HCT116 (cell line): ENCODE measurements around the gene PFKM. TPM values are rescaled to one million over a fixed set of nuclear protein-coding genes. Genes with fewer than 3 reads are reported as not detected.

Experiments
- ATAC-seq: fragments of 200-7000 bp; cut with Tn5 transposase; 2 replicates; pipeline ENCODE4 v1.9.1; 2020; ENCODE audit warnings: mild to moderate bottlenecking, moderate library complexity
- BruUV-seq: library from RNA; stranded (reverse); fragments of 400-500 nt; replicated peaks from 2 replicates; lab custom pipeline; 2021; lab: Mats Ljungman, UMichigan
- CTCF ChIA-PET: fragments of 300-600 bp; sonication (Branson Sonifier 250); formaldehyde crosslinking; loops from one replicate; lab custom pipeline; 2021; ENCODE audit warnings: antibody characterized with exemption; lab: Charles Lee
- POLR2A ChIA-PET: fragments of 300-600, 350-600 bp; sonication (Branson Sonifier 250); formaldehyde crosslinking; loops from one replicate; lab custom pipeline; 2021; ENCODE audit warnings: antibody characterized with exemption; lab: Charles Lee
- RAD21 ChIA-PET, 2 experiments: fragments of 300-600 bp; sonication (Branson Sonifier 250); formaldehyde crosslinking; loops; one replicate each; lab custom pipeline; 2023; ENCODE audit warnings: low total read pairs in 2 of 2; ENCODE audit not compliant: uncharacterized antibody in 2 of 2, unreplicated experiment in 2 of 2, low non-redundant PET in 1 of 2; lab: Charles Lee
- DNase-seq: peaks from one replicate; pipeline ENCODE4 v3.0.0-alpha.2; 2010; ENCODE audit warnings: low read depth, low spot score
- H2AFZ ChIP-seq: fragments of 200-600 bp; shearing (Covaris generic), sonication (generic); 2 replicates; pipeline ENCODE4 v1.6.1; 2017; ENCODE audit warnings: low read depth, mixed run types, mixed read lengths, antibody characterized with exemption, low read length; ENCODE audit not compliant: poor library complexity, severe bottlenecking
- H3K27ac ChIP-seq: 2 replicates; pipeline ENCODE4 v1.5.1; 2012; ENCODE audit warnings: low read depth, low read length
- H3K27me3 ChIP-seq: fragments of 200-600 bp; sonication (generic); 2 replicates; pipeline ENCODE4 v1.6.1; 2016; ENCODE audit warnings: mixed run types, low read length, mixed read lengths; ENCODE audit not compliant: insufficient read depth
- H3K36me3 ChIP-seq, 2 experiments: fragments of 200-500 bp in 1 of 2; fragments of 200-600 bp in 1 of 2; sonication (Bioruptor generic) in 1 of 2; sonication (generic) in 1 of 2; 2 replicates each; pipeline versions ENCODE4 v1.5.1 to v1.6.1; 2014 to 2016; ENCODE audit warnings: low read length in 2 of 2, inconsistent platforms in 1 of 2, mixed read lengths in 1 of 2, mixed run types in 1 of 2; ENCODE audit not compliant: insufficient read depth in 2 of 2, control insufficient read depth in 1 of 2
- H3K4me1 ChIP-seq, 2 experiments: fragments of 200-600 bp in 1 of 2; sonication (generic) in 1 of 2; 2 replicates each; pipeline versions ENCODE4 v1.5.1 to v1.6.1; 2012 to 2017; ENCODE audit warnings: low read length in 2 of 2, inconsistent platforms in 1 of 2, mild to moderate bottlenecking in 1 of 2, mixed read lengths in 1 of 2, mixed run types in 1 of 2, moderate library complexity in 1 of 2; ENCODE audit not compliant: insufficient read depth in 2 of 2, control insufficient read depth in 1 of 2
- H3K4me2 ChIP-seq: fragments of 200-600 bp; sonication (generic); 2 replicates; pipeline ENCODE4 v1.6.1; 2017; ENCODE audit warnings: mixed run types, low read length, mixed read lengths
- H3K4me3 ChIP-seq, 2 experiments: fragments of 200-600 bp in 1 of 2; sonication (generic) in 1 of 2; replicated peaks in 1 of 2; 2 replicates each; pipeline ENCODE4 v1.5.1; 2011 to 2016; ENCODE audit warnings: low read length in 2 of 2, control low read depth in 1 of 2, low read depth in 1 of 2, mild to moderate bottlenecking in 1 of 2, mixed read lengths in 1 of 2, mixed run types in 1 of 2
- H3K79me2 ChIP-seq: fragments of 200-600 bp; sonication (generic); 2 replicates; pipeline ENCODE4 v1.6.1; 2017; ENCODE audit warnings: mild to moderate bottlenecking, mixed run types, low read length, moderate library complexity, mixed read lengths; ENCODE audit not compliant: insufficient read depth
- H3K9ac ChIP-seq: fragments of 200-600 bp; sonication (generic); 2 replicates; pipeline ENCODE4 v1.6.1; 2016; ENCODE audit warnings: low read length, mixed read lengths
- H3K9me2 ChIP-seq: fragments of 200-600 bp; sonication (generic), shearing (Covaris generic); 2 replicates; pipeline ENCODE4 v1.6.1; 2017; ENCODE audit warnings: mixed run types, mild to moderate bottlenecking, moderate library complexity; ENCODE audit not compliant: insufficient read depth
- H3K9me3 ChIP-seq, 2 experiments: fragments of 200-500 bp in 1 of 2; fragments of 200-600 bp in 1 of 2; sonication (Bioruptor generic) in 1 of 2; sonication (generic) in 1 of 2; 2 replicates each; pipeline ENCODE4 v1.6.1; 2014 to 2017; ENCODE audit warnings: low read length in 2 of 2, mixed read lengths in 2 of 2, inconsistent platforms in 1 of 2, low read depth in 1 of 2, mild to moderate bottlenecking in 1 of 2, mixed run types in 1 of 2, moderate library complexity in 1 of 2; ENCODE audit not compliant: control insufficient read depth in 1 of 2, insufficient read depth in 1 of 2
- H4K20me1 ChIP-seq: fragments of 200-600 bp; sonication (generic), shearing (Covaris generic); 2 replicates; pipeline ENCODE4 v1.6.1; 2017; ENCODE audit warnings: mixed run types, mild to moderate bottlenecking, moderate library complexity; ENCODE audit not compliant: insufficient read depth
- CBX3 ChIP-seq: IDR thresholded peaks from 2 replicates; pipeline ENCODE4 v1.6.1; 2012; ENCODE audit warnings: low read depth
- CEBPB ChIP-seq: IDR thresholded peaks from 2 replicates; pipeline ENCODE4 v1.6.1; 2012; ENCODE audit warnings: low read depth
- CTCF ChIP-seq, 3 experiments: fragments of 200-600 bp in 1 of 3; sonication (generic) in 1 of 3; IDR thresholded peaks in 2 of 3; conservative IDR thresholded peaks in 1 of 3; 2 replicates each; pipeline ENCODE4 v1.5.1; 2012 to 2017; ENCODE audit warnings: low read depth in 2 of 3, low read length in 2 of 3, antibody characterized with exemption in 1 of 3, borderline replicate concordance in 1 of 3, control low read depth in 1 of 3, mild to moderate bottlenecking in 1 of 3, mixed read lengths in 1 of 3, mixed run types in 1 of 3, moderate library complexity in 1 of 3; ENCODE audit not compliant: insufficient read depth in 1 of 3
- EGR1 ChIP-seq: IDR thresholded peaks from 2 replicates; pipeline ENCODE4 v1.6.1; 2012; ENCODE audit warnings: low read depth
- ELF1 ChIP-seq: IDR thresholded peaks from 2 replicates; pipeline ENCODE4 v1.6.1; 2012; ENCODE audit warnings: low read depth, borderline replicate concordance
- FOSL1 ChIP-seq: IDR thresholded peaks from 2 replicates; pipeline ENCODE4 v1.6.1; 2012; ENCODE audit warnings: low read depth
- POLR2A ChIP-seq: IDR thresholded peaks from 2 replicates; pipeline ENCODE4 v1.7.0; 2011; ENCODE audit warnings: borderline replicate concordance; ENCODE audit not compliant: insufficient read depth, insufficient read length; ENCODE audit errors: extremely low read depth
- RAD21 ChIP-seq: IDR thresholded peaks from 2 replicates; pipeline ENCODE4 v1.6.1; 2012; ENCODE audit warnings: low read depth, mild to moderate bottlenecking
- SIN3A ChIP-seq: IDR thresholded peaks from 2 replicates; pipeline ENCODE4 v1.6.1; 2012; ENCODE audit warnings: low read depth
- SP1 ChIP-seq: IDR thresholded peaks from 2 replicates; pipeline ENCODE4 v1.6.1; 2012; ENCODE audit warnings: low read depth
- ZFX ChIP-seq: fragments of 450-650 bp; IDR thresholded peaks from 2 replicates; pipeline ENCODE4 v1.6.1; 2017
- ZNF274 ChIP-seq: fragments of 200-500 bp; sonication (Bioruptor generic); IDR thresholded peaks from 2 replicates; pipeline ENCODE4 v1.6.1; 2014; ENCODE audit warnings: mild to moderate bottlenecking, low read depth, low read length, inconsistent platforms
- intact Hi-C: fragments of 100-400 bp; cut with micrococcal nuclease; formaldehyde crosslinking; loops from 2 replicates; pipeline ENCODE4 v1.10.0; 2022
- total RNA-seq: library from RNA; stranded (reverse); gene quantifications from one replicate; pipeline ENCODE4 v1.2.1, GENCODE V29; 2021; ENCODE audit not compliant: unreplicated experiment

PFKM gene
- total RNA-seq, 1 experiment from 2014 or later = 144 TPM

- H3K4me1 ChIP-seq = peaks cover 4 to 25% of the 10 kb centered on the region in 2 experiments; a peak in 2 of 4 replicates
- H3K4me3 ChIP-seq = peak within 1 kb of the TSS; percentile 62 to 64
- H3K4me2 ChIP-seq = peak within 1 kb of the TSS; percentile 83
- no peaks in the 10 kb centered on the region for H4K20me1 ChIP-seq
- H3K9me2 ChIP-seq = no peaks in the 10 kb centered on the region
- peak; percentile 85 for ATAC-seq
- BruUV-seq = no TSS peak
- intact Hi-C loops = no loop called here
- CTCF ChIA-PET = interaction anchor here (0.9 to 1.5 kb wide), 5 partner anchors 14 to 26 kb away, joined by 3 to 13 read pairs (median 4); partner anchors contain the start of gene ASB8
- DNase-seq = peak; percentile 57
- peak within 1 kb of the TSS; percentile 72 for H2AFZ ChIP-seq
- H3K27ac ChIP-seq = no peak within 1 kb of the TSS
- H3K27me3 ChIP-seq = peaks cover 9% of the 10 kb centered on the region; the same call in 1 of the 2 replicates
- RAD21 ChIA-PET = interaction anchor here in 1 of 2 experiments (0.6 kb wide), 1 partner anchor 42 kb away, joined by 3 read pairs; no protein-coding TSS in a partner anchor
- POLR2A ChIA-PET = interaction anchor here (0.8 kb wide), 1 partner anchor 26 kb away, joined by 3 read pairs; the partner anchor contains the start of gene ASB8
- H3K79me2 ChIP-seq = no peaks in the 10 kb centered on the region
- TF ChIP-seq CTCF (IDR thresholded peaks at IDR 0.05 in 2 of 3, conservative IDR thresholded peaks at IDR 0.05 in 1 of 3; ENCODE audit: borderline replicate concordance in 1 of 3, insufficient read depth in 1 of 3, low read depth in 2 of 3, low read length in 2 of 3) = peak; percentile 39 to 81 (median 44)
- TF ChIP-seq CBX3 = no peak
- TF ChIP-seq RAD21 = peak; percentile 34; the same call in 1 of the 2 replicates
- TF ChIP-seq ZFX = no peak
- no peak for TF ChIP-seq SIN3A
- no peak for TF ChIP-seq SP1
- no peak for TF ChIP-seq CEBPB
- no peak for TF ChIP-seq EGR1
- peak; percentile 49 for TF ChIP-seq ELF1
- no peak for TF ChIP-seq ZNF274
- TF ChIP-seq FOSL1 = no peak
- no peak for TF ChIP-seq POLR2A
- no peaks in the 10 kb centered on the region for H3K9me3 ChIP-seq
- peak within 1 kb of the TSS; percentile 39 for H3K9ac ChIP-seq
- no peaks in the 10 kb centered on the region for H3K36me3 ChIP-seq
These were observed 64.1 kb downstream of the PFKM start, which contains the start of gene CCDC184 for GRCh38 chr12:48183091-48183875. Gene CCDC184, plus strand, starts transcription at chr12:48183644. Its CDS starts 479 bp downstream, at chr12:48184123.
